Vagina (tissue), 2 donors: ENCODE data around the gene GAS2L1.

Source experiments
- POLR2AphosphoS5 ChIP-seq, 2 donors: sonication (generic); formaldehyde crosslinking; IDR thresholded peaks; one replicate each; pipeline ENCODE4 v1.9.0; 2017; ENCODE audit warnings: antibody characterized with exemption in 2 of 2, mild to moderate bottlenecking in 2 of 2, low read depth in 1 of 2; ENCODE audit not compliant: insufficient read depth in 1 of 2
- TF ChIP-seq, protein P1 (sequence below), 3 experiments: fragments of 450-650 bp in 2 of 3; fragments of 200-600 bp in 1 of 3; sonication (generic) in 1 of 3; IDR thresholded peaks; one replicate each; pipeline ENCODE4 v1.5.1; 2017 to 2019; ENCODE audit warnings: antibody characterized with exemption in 3 of 3, mild to moderate bottlenecking in 2 of 3, moderate library complexity in 2 of 3

DNA sequence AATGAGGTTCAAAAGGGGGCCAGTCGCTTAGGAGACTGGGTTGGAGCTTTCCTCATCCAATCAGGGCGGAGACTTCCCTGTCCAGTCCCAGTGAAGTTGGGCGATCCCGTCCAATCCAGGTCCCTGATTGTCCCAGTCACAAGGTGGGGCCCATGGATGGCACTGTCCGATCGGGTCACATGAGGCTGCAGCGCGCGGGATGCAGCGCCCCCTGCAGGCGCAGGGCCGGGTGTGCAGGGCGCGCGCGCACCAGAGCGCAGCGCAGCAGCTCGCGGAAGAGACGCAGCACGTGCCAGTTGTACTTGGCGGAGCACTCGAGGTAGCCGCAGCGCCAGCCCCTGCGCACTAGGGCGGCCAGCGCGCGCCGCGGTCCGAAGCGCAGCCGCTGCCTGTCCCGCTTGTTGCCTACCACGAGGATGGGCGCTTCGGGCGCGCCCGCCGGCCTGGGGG is 6.7 kb downstream of the GAS2L1 start:
- TF ChIP-seq, protein P1, sequence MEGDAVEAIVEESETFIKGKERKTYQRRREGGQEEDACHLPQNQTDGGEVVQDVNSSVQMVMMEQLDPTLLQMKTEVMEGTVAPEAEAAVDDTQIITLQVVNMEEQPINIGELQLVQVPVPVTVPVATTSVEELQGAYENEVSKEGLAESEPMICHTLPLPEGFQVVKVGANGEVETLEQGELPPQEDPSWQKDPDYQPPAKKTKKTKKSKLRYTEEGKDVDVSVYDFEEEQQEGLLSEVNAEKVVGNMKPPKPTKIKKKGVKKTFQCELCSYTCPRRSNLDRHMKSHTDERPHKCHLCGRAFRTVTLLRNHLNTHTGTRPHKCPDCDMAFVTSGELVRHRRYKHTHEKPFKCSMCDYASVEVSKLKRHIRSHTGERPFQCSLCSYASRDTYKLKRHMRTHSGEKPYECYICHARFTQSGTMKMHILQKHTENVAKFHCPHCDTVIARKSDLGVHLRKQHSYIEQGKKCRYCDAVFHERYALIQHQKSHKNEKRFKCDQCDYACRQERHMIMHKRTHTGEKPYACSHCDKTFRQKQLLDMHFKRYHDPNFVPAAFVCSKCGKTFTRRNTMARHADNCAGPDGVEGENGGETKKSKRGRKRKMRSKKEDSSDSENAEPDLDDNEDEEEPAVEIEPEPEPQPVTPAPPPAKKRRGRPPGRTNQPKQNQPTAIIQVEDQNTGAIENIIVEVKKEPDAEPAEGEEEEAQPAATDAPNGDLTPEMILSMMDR (IDR thresholded peaks at IDR 0.05): peak in 1 of 3 experiments; percentile 33
- no peak for TF ChIP-seq POLR2AphosphoS5 (IDR thresholded peaks at IDR 0.05; ENCODE audit: insufficient read depth in 1 of 2, low read depth in 1 of 2)
